T-helper 1 cell treated with Interleukin-12 subunit alpha and Interleukin-12 subunit beta and Interleukin-4 antibody, amounts not matched to agents 30 ng/mL and 1 ng/mL, for 36 hours (primary cell): ENCODE measurements around the gene DPM1. TPM values are rescaled to one million over a fixed set of nuclear protein-coding genes. Genes with fewer than 3 reads are reported as not detected.
"Not testable (repeated sequence)": the region's sequence is repeated elsewhere in the genome, so short reads cannot be mapped to it uniquely, and the experiment has no call there.

Experiments
- intact Hi-C: fragments of 100-400 bp; cut with micrococcal nuclease; formaldehyde crosslinking; loops from one replicate; pipeline ENCODE4 v1.15.1; 2024
- total RNA-seq: library from RNA; stranded (reverse); gene quantifications from 2 replicates; pipeline ENCODE4 v1.2.3, GENCODE V29; 2022

Gene DPM1
- total RNA-seq, 1 donor from 2014 or later: 45.5 TPM

GRCh38 chr20:50980851-50981713 is 22.8 kb upstream of the DPM1 start:
- intact Hi-C loops: loop anchor here (1.0 to 10.0 kb wide), 3 partner anchors 20 to 1174 kb away; no protein-coding TSS in a partner anchor

GRCh38 chr20:50980071-50980681 is 21.8 kb upstream of the DPM1 start:
- intact Hi-C loops: loop anchor here (2.0 to 10.0 kb wide), 2 partner anchors 19 to 1175 kb away; no protein-coding TSS in a partner anchor

- intact Hi-C loops: not testable (repeated sequence)
Measured at GRCh38 chr20:50978533-50978932, 20.2 kb upstream of the DPM1 start.

GRCh38 chr20:50977066-50978021 is 19.0 kb upstream of the DPM1 start:
- intact Hi-C loops: no loop called here

GRCh38 chr20:50975701-50976330 is 17.5 kb upstream of the DPM1 start:
- intact Hi-C loops: no loop called here

GRCh38 chr20:50969912-50970311 is 11.6 kb upstream of the DPM1 start:
- intact Hi-C loops: no loop called here

GRCh38 chr20:50969435-50969834 is 11.1 kb upstream of the DPM1 start:
- intact Hi-C loops: no loop called here

GRCh38 chr20:50968289-50968688 is 10.0 kb upstream of the DPM1 start:
- intact Hi-C loops: no loop called here

GRCh38 chr20:50967586-50967985 is 9.3 kb upstream of the DPM1 start:
- intact Hi-C loops: no loop called here

- intact Hi-C loops: loop anchor here (2.0 to 5.0 kb wide), 3 partner anchors 21 to 442 kb away; partner anchors contain the start of gene PARD6B
Measured at GRCh38 chr20:50959543-50960126, 1.3 kb upstream of the DPM1 start.

GRCh38 chr20:50958615-50959542 is 547 bp upstream of the DPM1 start, which contains the start of gene MOCS3:
Gene MOCS3, plus strand, starts transcription at chr20:50958818. Its CDS starts 25 bp downstream, at chr20:50958843.
- intact Hi-C loops: loop anchor here (1.0 to 5.0 kb wide), 6 partner anchors 28 to 442 kb away; partner anchors contain the start of genes ADNP and PARD6B

GRCh38 chr20:50957276-50957675 is 1.1 kb downstream of the DPM1 start:
- intact Hi-C loops: loop anchor here (5.0 kb wide), 1 partner anchor 440 kb away; no protein-coding TSS in a partner anchor

GRCh38 chr20:50953821-50954220 is 4.5 kb downstream of the DPM1 start:
- intact Hi-C loops: no loop called here

GRCh38 chr20:50953196-50953595 is 5.1 kb downstream of the DPM1 start:
- intact Hi-C loops: no loop called here

- intact Hi-C loops: no loop called here
Measured at GRCh38 chr20:50948132-50948785, 10.1 kb downstream of the DPM1 start.

GRCh38 chr20:50943069-50943468 is 15.3 kb downstream of the DPM1 start:
- intact Hi-C loops: no loop called here

- intact Hi-C loops: loop anchor here (10.0 kb wide), 1 partner anchor 1019 kb away; the partner anchor contains the start of gene SPATA2
Measured at GRCh38 chr20:50933589-50933988, 24.7 kb downstream of the DPM1 start.

- intact Hi-C loops: loop anchor here (10.0 kb wide), 1 partner anchor 1018 kb away; the partner anchor contains the start of gene SPATA2
Measured at GRCh38 chr20:50932691-50933280, 25.5 kb downstream of the DPM1 start.
